ENCODE measurements around the gene SLC35B2. TPM values are rescaled to one million over a fixed set of nuclear protein-coding genes. Genes with fewer than 3 reads are reported as not detected.

SLC35B2 gene
- total RNA-seq, 2 donors from 2014 or later, result 44.5 to 59.9 TPM

GRCh38 chr6:44278315-44278714 lies 21.0 kb upstream of the SLC35B2 start:
- Histone ChIP-seq H3K27ac (no peak overlapping the region), H3K9me3 (no peaks in the 10 kb centered on the region), H3K36me3 (no peaks in the 10 kb centered on the region), H3K27me3 (replicated peaks; ENCODE audit: insufficient read depth) (peaks cover 5% of the 10 kb centered on the region), H3K4me1 (replicated peaks) (no peaks in the 10 kb centered on the region), H3K4me3 (no peak overlapping the region)
- no peak for TF ChIP-seq POLR2AphosphoS5 (IDR thresholded peaks at IDR 0.05)
- no peak for TF ChIP-seq CTCF (IDR thresholded peaks at IDR 0.05)
- no peak for TF ChIP-seq POLR2A (IDR thresholded peaks at IDR 0.05)
- 71% methylated on average over 3 of the region's 3 CpGs for WGBS
- DNase-seq (ENCODE audit: low spot score), result no peak
- intact Hi-C loops (cut with DNase I), result no loop called here

GRCh38 chr6:44277763-44278162 lies 20.4 kb upstream of the SLC35B2 start:
- intact Hi-C loops (cut with DNase I), result no loop called here
- 79% methylated on average over 7 of the region's 7 CpGs for WGBS
- Histone ChIP-seq H3K27ac (no peak overlapping the region), H3K4me3 (no peak overlapping the region), H3K4me1 (replicated peaks) (no peaks in the 10 kb centered on the region), H3K36me3 (no peaks in the 10 kb centered on the region), H3K27me3 (replicated peaks; ENCODE audit: insufficient read depth) (peaks cover 5% of the 10 kb centered on the region), H3K9me3 (no peaks in the 10 kb centered on the region)
- DNase-seq (ENCODE audit: low spot score), result no peak
- TF ChIP-seq CTCF (IDR thresholded peaks at IDR 0.05) (no peak), POLR2A (IDR thresholded peaks at IDR 0.05) (no peak), POLR2AphosphoS5 (IDR thresholded peaks at IDR 0.05) (no peak)

- DNase-seq (ENCODE audit: low spot score), result no peak
- Histone ChIP-seq H3K9me3 (no peaks in the 10 kb centered on the region), H3K27me3 (replicated peaks; ENCODE audit: insufficient read depth) (peaks cover 5% of the 10 kb centered on the region), H3K27ac (no peak overlapping the region), H3K4me3 (no peak overlapping the region), H3K36me3 (no peaks in the 10 kb centered on the region), H3K4me1 (replicated peaks) (no peaks in the 10 kb centered on the region)
- intact Hi-C loops (cut with DNase I), result no loop called here
- TF ChIP-seq POLR2A (IDR thresholded peaks at IDR 0.05) (no peak), POLR2AphosphoS5 (IDR thresholded peaks at IDR 0.05) (no peak), CTCF (IDR thresholded peaks at IDR 0.05) (no peak)
- 85% methylated on average over 23 of the region's 23 CpGs for WGBS
Observed at GRCh38 chr6:44276667-44277640, 19.6 kb upstream of the SLC35B2 start.

GRCh38 chr6:44275749-44276648 lies 18.7 kb upstream of the SLC35B2 start:
- Histone ChIP-seq H3K27me3 (replicated peaks; ENCODE audit: insufficient read depth) (peaks cover 5% of the 10 kb centered on the region), H3K9me3 (no peaks in the 10 kb centered on the region), H3K36me3 (no peaks in the 10 kb centered on the region), H3K4me1 (replicated peaks) (no peaks in the 10 kb centered on the region), H3K27ac (no peak overlapping the region), H3K4me3 (peak overlapping the region; percentile 2 to 25)
- intact Hi-C loops (cut with DNase I), result no loop called here
- WGBS, result 20% methylated on average over 35 of the region's 109 CpGs
- DNase-seq (ENCODE audit: low spot score), result no peak
- TF ChIP-seq CTCF (IDR thresholded peaks at IDR 0.05), result no peak
- no peak for TF ChIP-seq POLR2AphosphoS5 (IDR thresholded peaks at IDR 0.05)
- no peak for TF ChIP-seq POLR2A (IDR thresholded peaks at IDR 0.05)
